Globus pallidus (tissue), 1 donor: ENCODE data around the gene SLC1A7.

ENCODE experiments used
- DNase-seq: peaks from one replicate; pipeline ENCODE4 v3.0.0-alpha.2; 2015; ENCODE audit warnings: low spot score

SLC1A7 gene

GRCh38 chr1:53075761-53076163 is 66.7 kb downstream of the SLC1A7 start:
- no peak for DNase-seq

- no peak for DNase-seq
Measured at GRCh38 chr1:53075206-53075605, 67.2 kb downstream of the SLC1A7 start.

GRCh38 chr1:53074313-53075154 is 67.9 kb downstream of the SLC1A7 start:
- DNase-seq: no peak

GRCh38 chr1:53073868-53074311 is 68.5 kb downstream of the SLC1A7 start:
- DNase-seq: peak; percentile 38

- DNase-seq: no peak
Measured at GRCh38 chr1:53073287-53073686, 69.2 kb downstream of the SLC1A7 start.

- no peak for DNase-seq
Measured at GRCh38 chr1:53071915-53072314, 70.5 kb downstream of the SLC1A7 start.

- DNase-seq: no peak
Measured at GRCh38 chr1:53071167-53071865, 71.1 kb downstream of the SLC1A7 start.

GRCh38 chr1:53070621-53071020 is 71.8 kb downstream of the SLC1A7 start:
- no peak for DNase-seq

GRCh38 chr1:53069663-53070327 is 72.6 kb downstream of the SLC1A7 start:
- DNase-seq: no peak

GRCh38 chr1:53069265-53069662 is 73.2 kb downstream of the SLC1A7 start:
- DNase-seq: no peak

GRCh38 chr1:53068314-53069099 is 73.9 kb downstream of the SLC1A7 start:
- no peak for DNase-seq

- no peak for DNase-seq
Measured at GRCh38 chr1:53067886-53068285, 74.6 kb downstream of the SLC1A7 start.

- no peak for DNase-seq
Measured at GRCh38 chr1:53066891-53067738, 75.3 kb downstream of the SLC1A7 start.

GRCh38 chr1:53066488-53066887 is 76.0 kb downstream of the SLC1A7 start:
- DNase-seq: no peak

- no peak for DNase-seq
Measured at GRCh38 chr1:53065391-53065790, 77.0 kb downstream of the SLC1A7 start.

GRCh38 chr1:53063744-53064515 is 78.5 kb downstream of the SLC1A7 start:
- DNase-seq: no peak

GRCh38 chr1:53062708-53063591 is 79.5 kb downstream of the SLC1A7 start:
- DNase-seq: no peak

- no peak for DNase-seq
Measured at GRCh38 chr1:53061859-53062707, 80.4 kb downstream of the SLC1A7 start, which contains the start of gene PODN. Gene PODN (plus strand): TSS chr1:53062213. CDS start chr1:53069856, 7,643 bp downstream.
